SW480 (cell line): ENCODE measurements around the gene RELB.
A peak's percentile ranks its signal among the peaks of the same experiment; 100 is the strongest.

Experiments used
- DNase-seq: peaks from one replicate; pipeline ENCODE4 v3.0.0-alpha.2; 2016; ENCODE audit warnings: low spot score

The RELB gene

DNA sequence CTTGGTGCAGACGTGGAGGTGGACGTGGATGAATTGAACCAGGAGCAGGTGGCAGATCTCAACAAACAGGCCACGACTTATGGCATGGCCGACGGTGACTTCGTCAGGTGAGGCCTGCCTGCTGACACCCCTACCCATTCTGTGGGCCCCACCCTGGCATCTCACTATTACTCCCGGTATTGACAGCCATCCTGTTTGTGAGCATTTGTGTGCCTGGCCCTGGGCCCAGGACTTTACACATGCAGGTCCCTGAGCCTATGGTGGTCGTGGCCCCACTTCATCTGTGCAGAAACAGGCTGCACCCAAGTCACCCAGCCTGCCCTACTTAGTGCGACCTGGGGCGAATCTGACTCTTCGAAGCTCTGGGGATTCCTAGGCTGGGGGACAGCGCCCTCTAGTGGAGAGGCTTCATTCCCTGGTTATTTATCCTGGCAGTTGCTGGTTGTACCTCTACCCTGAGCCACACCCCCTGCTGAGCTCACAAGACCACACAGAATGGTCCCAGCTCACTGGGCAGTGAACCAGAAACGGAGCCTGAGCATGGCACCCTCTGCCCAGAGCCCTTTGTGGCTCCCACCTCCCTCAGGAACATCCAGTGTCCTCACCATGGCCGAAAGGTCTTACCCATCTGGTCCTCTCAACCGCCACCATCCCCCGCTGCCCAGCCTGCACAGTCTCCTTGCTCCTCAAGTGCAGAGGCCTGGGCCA lies 58.1 kb downstream of the RELB start:
- DNase-seq = peak; percentile 67

DNA sequence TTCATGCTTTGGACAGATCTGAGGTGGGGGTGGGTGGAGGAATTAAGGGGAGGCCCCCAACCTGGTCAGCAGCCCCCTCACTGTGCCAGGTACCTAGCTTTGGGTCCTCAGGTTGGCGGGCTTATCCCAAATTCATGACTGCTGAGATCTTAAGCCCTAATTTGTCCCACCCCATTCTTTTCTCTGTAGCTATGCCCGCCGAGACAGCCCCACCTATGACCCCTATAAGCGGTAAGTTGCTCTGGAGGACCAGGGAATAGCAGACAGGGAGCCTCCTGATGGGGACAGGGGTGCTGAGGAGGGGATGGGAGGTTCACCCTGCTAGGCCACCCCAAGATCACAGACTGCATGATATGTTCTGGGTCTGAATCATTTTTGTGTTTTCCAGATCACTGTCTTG lies 60.7 kb downstream of the RELB start:
- DNase-seq = no peak

GRCh38 chr19:45063851-45064801 lies 62.9 kb downstream of the RELB start:
- DNase-seq = no peak

DNA sequence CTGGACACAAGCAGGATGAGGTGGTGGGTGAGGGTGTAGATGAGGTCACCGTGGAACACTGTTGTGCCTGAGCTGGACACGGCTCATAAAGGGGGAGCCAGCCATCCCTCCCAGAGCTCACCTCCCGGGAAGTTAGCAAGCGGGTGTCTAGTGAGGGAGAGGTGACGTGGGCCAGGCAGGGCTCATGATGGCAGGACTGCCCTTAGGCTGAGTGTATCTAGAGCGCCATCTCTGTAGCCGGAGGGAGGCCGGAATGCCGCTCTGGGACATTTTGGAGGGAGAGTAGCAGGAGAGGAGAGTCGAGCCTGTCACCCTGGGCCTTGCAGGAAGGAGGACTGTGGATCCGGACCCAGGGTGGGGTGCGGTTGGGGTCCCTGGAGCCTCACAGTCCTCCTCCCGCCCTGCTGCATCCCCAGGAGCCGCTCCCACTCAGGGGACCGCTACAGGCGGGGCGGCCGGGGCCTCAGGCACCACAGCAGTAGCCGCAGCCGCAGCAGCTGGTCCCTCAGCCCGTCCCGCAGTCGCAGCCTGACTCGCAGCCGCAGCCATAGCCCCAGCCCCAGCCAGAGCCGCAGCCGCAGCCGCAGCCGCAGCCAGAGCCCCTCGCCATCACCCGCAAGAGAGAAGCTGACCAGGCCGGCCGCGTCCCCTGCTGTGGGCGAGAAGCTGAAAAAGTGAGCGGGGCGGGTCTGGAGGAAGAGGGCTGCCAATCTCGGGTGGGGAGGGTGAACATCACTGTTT lies 65.8 kb downstream of the RELB start:
- DNase-seq = no peak

- DNase-seq = no peak
Observed at GRCh38 chr19:45068041-45068440, 66.8 kb downstream of the RELB start.

- DNase-seq = peak; percentile 70
Observed at GRCh38 chr19:45069056-45069455, 67.8 kb downstream of the RELB start.

- no peak for DNase-seq
Observed at GRCh38 chr19:45070214-45070613, 69.0 kb downstream of the RELB start.

DNA sequence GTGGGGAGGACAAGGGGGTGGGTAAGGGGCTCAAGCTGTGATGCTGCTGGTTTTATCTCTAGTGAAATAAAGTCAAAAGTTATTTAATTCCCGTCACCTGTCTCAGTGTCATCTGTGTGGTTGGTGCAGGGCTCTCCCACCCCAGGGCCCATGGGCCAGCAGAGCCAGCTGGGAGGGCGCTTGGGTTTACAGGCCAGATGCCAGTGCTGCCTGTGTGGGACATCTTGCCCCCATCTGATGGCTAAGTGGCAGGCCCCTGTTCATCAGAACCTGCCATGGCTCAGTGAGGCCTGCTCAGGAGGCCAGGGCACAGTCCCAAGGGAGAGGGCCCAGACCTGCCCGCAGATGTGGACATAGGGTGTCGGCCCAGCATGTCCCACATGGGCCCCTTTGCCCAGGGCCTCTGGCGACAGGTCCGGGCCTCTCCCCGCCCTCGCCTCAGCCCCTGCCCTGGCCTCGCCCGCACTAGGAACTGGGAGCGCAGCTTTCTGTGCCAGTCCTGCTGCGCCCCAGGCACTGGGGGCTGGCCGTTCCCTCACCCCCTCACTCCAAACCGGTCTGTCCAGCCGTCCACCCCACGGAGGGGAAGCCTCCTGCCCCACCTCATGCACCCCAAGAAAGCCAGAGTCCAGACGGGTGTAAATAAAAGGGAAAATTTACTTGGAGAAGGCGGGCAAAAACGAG lies 69.7 kb downstream of the RELB start:
- no peak for DNase-seq

DNA sequence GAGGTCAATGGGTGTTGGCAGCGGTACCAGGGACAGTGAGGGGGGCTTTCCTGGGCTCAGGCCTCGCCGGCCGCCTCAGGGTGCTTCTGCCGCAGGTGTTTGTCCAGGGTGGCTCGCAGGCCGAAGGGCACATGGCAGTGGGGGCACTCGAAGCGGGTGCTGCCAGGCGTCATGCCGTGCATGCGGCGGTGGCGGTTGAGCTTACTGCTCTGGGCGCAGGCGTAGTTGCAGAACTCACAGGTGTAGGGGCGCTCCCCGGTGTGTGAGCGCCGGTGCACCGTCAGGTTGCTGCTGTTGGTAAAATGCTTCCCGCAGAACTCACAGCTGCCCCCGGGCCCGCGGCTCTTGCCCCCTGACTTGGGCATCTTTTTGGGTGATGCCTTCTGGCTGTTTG lies 70.3 kb downstream of the RELB start:
- DNase-seq = no peak

DNA sequence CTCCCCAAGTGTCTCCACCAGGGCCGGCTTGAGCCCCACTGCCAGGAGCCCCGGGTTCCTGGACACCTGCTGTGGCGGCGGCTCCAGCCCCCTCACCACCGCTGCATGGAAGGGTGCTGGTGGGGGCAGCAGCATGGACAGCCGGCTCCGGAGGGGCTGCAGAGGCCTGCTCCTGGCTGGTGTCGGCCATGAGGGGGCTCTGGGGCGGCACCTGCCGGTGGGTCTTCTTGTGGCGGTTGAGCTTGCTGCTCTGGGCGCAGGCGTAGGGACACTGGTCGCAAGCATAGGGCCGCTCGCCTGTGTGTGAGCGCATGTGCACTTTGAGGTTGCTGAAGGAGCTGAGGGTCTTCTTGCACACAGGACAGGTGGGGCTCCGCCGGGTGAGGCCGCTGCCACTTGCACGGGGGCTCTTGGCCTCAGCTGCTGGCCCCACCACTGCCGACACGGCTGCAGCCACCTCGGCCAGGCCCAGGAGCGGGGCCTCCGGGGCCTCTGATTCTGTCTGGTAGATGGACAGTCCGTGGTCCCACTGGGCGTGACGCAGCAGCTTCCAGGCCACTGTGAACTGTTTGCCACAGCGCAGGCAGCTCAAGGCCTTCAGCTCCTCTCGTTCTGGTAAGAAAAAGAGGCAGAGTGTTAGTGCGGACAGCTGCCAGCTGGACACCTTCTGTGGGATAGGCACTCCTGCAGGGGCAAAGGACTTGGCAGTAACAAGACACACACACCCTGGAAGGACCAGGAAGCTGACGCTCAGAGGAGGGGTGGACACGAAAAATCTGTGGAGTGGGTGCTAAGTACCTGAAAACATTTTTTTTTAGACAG lies 70.9 kb downstream of the RELB start:
- DNase-seq = no peak

GRCh38 chr19:45074744-45075300 lies 73.6 kb downstream of the RELB start:
- no peak for DNase-seq

- peak; percentile 91 for DNase-seq
Observed at GRCh38 chr19:45075301-45076028, 74.2 kb downstream of the RELB start.

DNA sequence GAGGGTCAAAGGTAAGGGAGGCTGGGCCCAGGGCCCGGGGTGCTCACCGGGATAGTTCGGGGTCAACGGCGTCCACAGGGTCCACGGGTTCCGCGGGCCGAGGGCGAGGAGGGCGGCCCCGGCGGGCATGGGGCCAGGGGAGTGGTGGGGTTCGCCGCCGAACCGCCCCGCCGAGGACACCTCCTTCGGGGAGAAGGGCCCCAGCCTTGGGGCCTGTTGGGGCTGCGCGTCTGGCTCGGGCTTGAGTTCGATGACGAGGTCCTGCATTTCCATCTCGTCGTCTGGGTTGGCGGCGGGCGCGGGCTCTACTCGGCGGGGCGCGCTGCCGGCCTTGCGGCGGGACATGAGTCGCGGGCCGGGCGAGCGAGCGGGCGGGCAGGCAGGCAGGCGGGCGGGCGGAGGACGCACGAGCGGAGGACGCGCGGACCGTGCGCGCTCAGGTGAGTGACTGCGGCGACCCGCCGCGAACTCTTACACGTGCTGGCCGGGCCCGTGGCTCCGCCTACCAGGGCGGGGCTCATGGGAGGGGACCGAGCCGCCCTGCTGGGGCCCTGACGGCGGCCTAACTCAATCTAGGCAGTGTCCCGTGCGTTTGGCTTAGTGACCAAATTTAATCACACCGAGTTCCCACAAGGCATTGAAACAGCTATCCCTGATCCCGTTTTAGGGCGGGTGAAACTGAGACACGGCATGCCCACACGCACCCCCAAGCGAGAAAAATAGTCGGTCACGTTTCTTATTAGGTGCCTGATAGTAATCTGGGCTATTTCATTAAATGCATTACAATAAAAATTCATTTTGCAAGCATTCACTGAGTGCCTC lies 75.0 kb downstream of the RELB start, which contains the start of gene ZNF296:
ZNF296 (minus strand) TSS at position 450 of the 822 bp plus-strand sequence; CDS start at position 345, 105 bp downstream.
- peak; percentile 92 for DNase-seq

GRCh38 chr19:45076851-45077730 lies 75.8 kb downstream of the RELB start:
- peak; percentile 63 for DNase-seq

- no peak for DNase-seq
Observed at GRCh38 chr19:45078390-45079062, 77.3 kb downstream of the RELB start.

GRCh38 chr19:45079063-45079910 lies 78.0 kb downstream of the RELB start, which contains the start of gene GEMIN7:
TSS of gene GEMIN7 (plus strand) at chr19:45079260. CDS start at chr19:45090115, 10,855 bp downstream.
- DNase-seq = peak; percentile 81
